ENCODE results near the gene TEX9.
A peak's percentile ranks its signal among the peaks of the same experiment; 100 is the strongest.
"Not testable (repeated sequence)": the region's sequence is repeated elsewhere in the genome, so short reads cannot be mapped to it uniquely, and the experiment has no call there.

Gene TEX9

GRCh38 chr15:56365075-56365711, at the start of gene TEX9:
TSS of gene TEX9 (plus strand) at chr15:56365426. CDS start at chr15:56365451, 25 bp downstream.
- DNase-seq, result peak; percentile 92

- DNase-seq, result not testable (repeated sequence)
Measured at GRCh38 chr15:56316561-56316960, 48.7 kb upstream of the TEX9 start.

- DNase-seq, result peak; percentile 83
Measured at GRCh38 chr15:56320316-56320715, 44.9 kb upstream of the TEX9 start.

- DNase-seq, result peak; percentile 57
Measured at GRCh38 chr15:56320861-56321260, 44.4 kb upstream of the TEX9 start.

- DNase-seq, result no peak
Measured at GRCh38 chr15:56322444-56322843, 42.8 kb upstream of the TEX9 start.

- DNase-seq, result no peak
Measured at GRCh38 chr15:56323435-56323834, 41.8 kb upstream of the TEX9 start.

- no peak for DNase-seq
Measured at GRCh38 chr15:56325186-56325585, 40.0 kb upstream of the TEX9 start.

- DNase-seq, result no peak
Measured at GRCh38 chr15:56327721-56328502, 37.3 kb upstream of the TEX9 start.

- no peak for DNase-seq
Measured at GRCh38 chr15:56337084-56337725, 28.0 kb upstream of the TEX9 start.

GRCh38 chr15:56339594-56339993, 25.6 kb upstream of the TEX9 start:
- no peak for DNase-seq

- no peak for DNase-seq
Measured at GRCh38 chr15:56341201-56341600, 24.0 kb upstream of the TEX9 start.

GRCh38 chr15:56342653-56343052, 22.6 kb upstream of the TEX9 start:
- no peak for DNase-seq

- DNase-seq, result peak; percentile 28
Measured at GRCh38 chr15:56343879-56344278, 21.3 kb upstream of the TEX9 start.

GRCh38 chr15:56344336-56344735, 20.9 kb upstream of the TEX9 start:
- no peak for DNase-seq

- no peak for DNase-seq
Measured at GRCh38 chr15:56346414-56346813, 18.8 kb upstream of the TEX9 start.

GRCh38 chr15:56349554-56349953, 15.7 kb upstream of the TEX9 start:
- no peak for DNase-seq

GRCh38 chr15:56351353-56351752, 13.9 kb upstream of the TEX9 start:
- DNase-seq, result peak; percentile 26

GRCh38 chr15:56351957-56352506, 13.2 kb upstream of the TEX9 start:
- peak; percentile 66 for DNase-seq

- no peak for DNase-seq
Measured at GRCh38 chr15:56353119-56353518, 12.1 kb upstream of the TEX9 start.

GRCh38 chr15:56353740-56354139, 11.5 kb upstream of the TEX9 start:
- DNase-seq, result peak; percentile 40

GRCh38 chr15:56356616-56357015, 8.6 kb upstream of the TEX9 start:
- peak; percentile 77 for DNase-seq

GRCh38 chr15:56358604-56359003, 6.6 kb upstream of the TEX9 start:
- no peak for DNase-seq

GRCh38 chr15:56361987-56362386, 3.2 kb upstream of the TEX9 start:
- no peak for DNase-seq

GRCh38 chr15:56366211-56366610, 985 bp downstream of the TEX9 start:
- DNase-seq, result peak; percentile 45

All from OCI-M1 (cell line).